ENCODE data around the gene RPL27A. TPM values are rescaled to one million over a fixed set of nuclear protein-coding genes. Genes with fewer than 3 reads are reported as not detected.

Gene RPL27A
- total and polyA plus RNA-seq, 2 of the 8 experiments (the other 6 are each of a cell fraction or from before 2014, with no cell fraction given): 1,756 to 1,777 TPM

DNA sequence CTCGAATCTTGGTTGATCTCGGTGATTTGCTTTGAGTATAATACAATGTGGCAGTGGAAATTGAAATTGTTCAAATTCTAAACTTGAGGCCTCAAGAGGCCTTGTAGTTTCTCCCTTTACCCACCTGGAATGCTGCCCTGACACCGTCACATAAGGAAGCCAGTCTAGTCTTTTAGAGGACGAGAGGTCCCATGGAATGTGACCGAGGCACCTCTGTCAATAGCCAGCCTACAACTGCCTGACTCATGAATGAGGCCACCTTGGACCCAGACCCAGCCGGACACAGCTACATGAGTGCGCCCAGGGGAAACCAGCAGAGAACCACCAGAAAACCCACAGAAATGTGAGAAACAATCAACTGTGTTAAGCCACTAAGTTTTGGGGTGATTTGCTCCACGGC lies 52.5 kb downstream of the RPL27A start (continued):
- TF ChIP-seq, protein P1, sequence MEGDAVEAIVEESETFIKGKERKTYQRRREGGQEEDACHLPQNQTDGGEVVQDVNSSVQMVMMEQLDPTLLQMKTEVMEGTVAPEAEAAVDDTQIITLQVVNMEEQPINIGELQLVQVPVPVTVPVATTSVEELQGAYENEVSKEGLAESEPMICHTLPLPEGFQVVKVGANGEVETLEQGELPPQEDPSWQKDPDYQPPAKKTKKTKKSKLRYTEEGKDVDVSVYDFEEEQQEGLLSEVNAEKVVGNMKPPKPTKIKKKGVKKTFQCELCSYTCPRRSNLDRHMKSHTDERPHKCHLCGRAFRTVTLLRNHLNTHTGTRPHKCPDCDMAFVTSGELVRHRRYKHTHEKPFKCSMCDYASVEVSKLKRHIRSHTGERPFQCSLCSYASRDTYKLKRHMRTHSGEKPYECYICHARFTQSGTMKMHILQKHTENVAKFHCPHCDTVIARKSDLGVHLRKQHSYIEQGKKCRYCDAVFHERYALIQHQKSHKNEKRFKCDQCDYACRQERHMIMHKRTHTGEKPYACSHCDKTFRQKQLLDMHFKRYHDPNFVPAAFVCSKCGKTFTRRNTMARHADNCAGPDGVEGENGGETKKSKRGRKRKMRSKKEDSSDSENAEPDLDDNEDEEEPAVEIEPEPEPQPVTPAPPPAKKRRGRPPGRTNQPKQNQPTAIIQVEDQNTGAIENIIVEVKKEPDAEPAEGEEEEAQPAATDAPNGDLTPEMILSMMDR (IDR thresholded peaks at IDR 0.05; ENCODE audit: control extremely low read depth in 1 of 3, insufficient read depth in 1 of 3, low read depth in 1 of 3, low read length in 3 of 3): no peak
- TF ChIP-seq EGR1 (IDR thresholded peaks at IDR 0.05; ENCODE audit: borderline replicate concordance, low read depth, low read length): no peak

Data from H1 (cell line).